Naive B cell (primary cell): ENCODE results near the gene CLIC3. TPM values are rescaled to one million over a fixed set of nuclear protein-coding genes. Genes with fewer than 3 reads are reported as not detected.
A peak's percentile ranks its signal among the peaks of the same experiment; 100 is the strongest.

Experiments
- ATAC-seq, 2 donors: fragments of 150-1000 bp; cut with Tn5 transposase; 2 replicates each; pipeline ENCODE4 v1.10.0; 2021; ENCODE audit warnings: low read depth in 2 of 2, mild to moderate bottlenecking in 2 of 2, moderate library complexity in 2 of 2
- DNase-seq: peaks from one replicate; pipeline ENCODE4 v3.0.0; 2022
- H3K27ac Mint-ChIP-seq, 6 donors: one replicate each; pipeline ENCODE4 v1.8.0; 2020 to 2022; ENCODE audit warnings: mild to moderate bottlenecking in 6 of 6, mixed read lengths in 6 of 6, moderate library complexity in 5 of 6, inconsistent platforms in 2 of 6
- H3K27me3 Mint-ChIP-seq, 3 donors: one replicate each; pipeline ENCODE4 v1.8.0; 2021 to 2022; ENCODE audit warnings: mixed read lengths in 3 of 3, mild to moderate bottlenecking in 1 of 3
- H3K36me3 Mint-ChIP-seq, 2 donors: one replicate each; pipeline ENCODE4 v1.8.0; 2020 to 2022; ENCODE audit warnings: mixed read lengths in 2 of 2, inconsistent platforms in 1 of 2, mild to moderate bottlenecking in 1 of 2
- H3K4me1 Mint-ChIP-seq, 3 donors: one replicate each; pipeline ENCODE4 v1.8.0; 2020 to 2022; ENCODE audit warnings: mixed read lengths in 3 of 3, inconsistent platforms in 1 of 3, mild to moderate bottlenecking in 1 of 3, moderate library complexity in 1 of 3
- H3K4me3 Mint-ChIP-seq, 8 donors: one replicate each; pipeline ENCODE4 v1.8.0; 2020 to 2022; ENCODE audit warnings: mild to moderate bottlenecking in 8 of 8, mixed read lengths in 8 of 8, moderate library complexity in 8 of 8, inconsistent platforms in 2 of 8
- H3K9me3 Mint-ChIP-seq, 7 donors: one replicate each; pipeline ENCODE4 v1.8.0; 2020 to 2022; ENCODE audit warnings: mixed read lengths in 7 of 7, mild to moderate bottlenecking in 5 of 7, inconsistent platforms in 2 of 7, moderate library complexity in 1 of 7
- polyA plus RNA-seq, 6 donors: library from polyadenylated mRNA; unstranded; fragments of 300-500 nt; fragmentation: Illumina TruSeq; gene quantifications; one replicate each; pipeline ENCODE4 v1.2.3, GENCODE V29; 2021; ENCODE audit warnings: low read depth in 6 of 6

The CLIC3 gene
- polyA plus RNA-seq, 6 donors from 2014 or later, result 0.82 to 2.7 (median 1.1) TPM; not detected in 1

GRCh38 chr9:136947028-136947891 lies 49.1 kb downstream of the CLIC3 start:
- ATAC-seq (no peak), DNase-seq (no peak)
- no peak overlapping the region for H3K27ac Mint-ChIP-seq
- H3K36me3 Mint-ChIP-seq, result no peaks in the 10 kb centered on the region
- peaks cover 8 to 20% (median 10%) of the 10 kb centered on the region in 3 donors for H3K4me1 Mint-ChIP-seq
- H3K27me3 Mint-ChIP-seq, result no peaks in the 10 kb centered on the region
- no peaks in the 10 kb centered on the region for H3K9me3 Mint-ChIP-seq
- H3K4me3 Mint-ChIP-seq, result peak overlapping the region in 2 of 8 donors; percentile 31 to 38

- Mint-ChIP-seq H3K4me1 (peaks cover 10 to 20% (median 12%) of the 10 kb centered on the region in 3 donors), H3K36me3 (no peaks in the 10 kb centered on the region), H3K9me3 (no peaks in the 10 kb centered on the region), H3K27ac (no peak overlapping the region), H3K4me3 (peak overlapping the region in 2 of 8 donors; percentile 6 to 53), H3K27me3 (no peaks in the 10 kb centered on the region)
- ATAC-seq (no peak), DNase-seq (no peak)
Measured at GRCh38 chr9:136946228-136947027, 49.9 kb downstream of the CLIC3 start.

DNA sequence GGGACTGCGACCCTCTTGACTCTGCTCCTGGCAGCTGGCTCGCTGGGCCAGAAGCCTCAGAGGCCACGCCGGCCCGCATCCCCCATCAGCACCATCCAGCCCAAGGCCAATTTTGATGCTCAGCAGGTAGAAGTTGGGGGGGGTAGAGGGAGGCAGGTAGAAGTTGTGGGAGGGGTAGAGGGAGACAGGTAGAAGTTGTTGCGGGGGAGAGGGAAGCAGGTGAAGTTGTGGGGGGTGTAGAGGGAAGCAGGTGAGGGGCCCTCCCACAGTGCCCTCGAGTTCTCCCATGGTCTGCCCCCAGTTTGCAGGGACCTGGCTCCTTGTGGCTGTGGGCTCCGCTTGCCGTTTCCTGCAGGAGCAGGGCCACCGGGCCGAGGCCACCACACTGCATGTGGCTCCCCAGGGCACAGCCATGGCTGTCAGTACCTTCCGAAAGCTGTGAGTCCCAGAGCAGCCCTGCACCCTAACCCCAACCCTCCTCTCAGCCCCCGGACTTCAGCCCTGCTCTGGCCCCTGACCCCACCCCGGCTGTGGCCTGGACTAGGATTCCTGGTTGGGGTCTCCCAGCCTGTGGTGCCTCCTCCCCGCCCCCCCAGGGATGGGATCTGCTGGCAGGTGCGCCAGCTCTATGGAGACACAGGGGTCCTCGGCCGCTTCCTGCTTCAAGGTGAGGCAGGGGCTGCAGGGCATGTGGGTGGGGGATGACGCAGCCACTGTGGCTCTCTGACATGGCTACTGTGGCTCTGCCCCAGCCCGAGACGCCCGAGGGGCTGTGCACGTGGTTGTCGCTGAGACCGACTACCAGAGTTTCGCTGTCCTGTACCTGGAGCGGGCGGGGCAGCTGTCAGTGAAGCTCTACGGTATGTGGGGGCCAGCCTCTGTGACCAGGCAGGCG lies 50.8 kb downstream of the CLIC3 start:
- H3K27ac Mint-ChIP-seq, result no peak overlapping the region
- peak overlapping the region in 3 of 8 donors; percentile 53 to 74 (median 73) for H3K4me3 Mint-ChIP-seq
- peaks cover 10 to 19% (median 12%) of the 10 kb centered on the region in 3 donors for H3K4me1 Mint-ChIP-seq
- H3K27me3 Mint-ChIP-seq, result no peaks in the 10 kb centered on the region
- H3K36me3 Mint-ChIP-seq, result no peaks in the 10 kb centered on the region
- no peak for DNase-seq
- no peak for ATAC-seq
- no peaks in the 10 kb centered on the region for H3K9me3 Mint-ChIP-seq

Other genes starting within 250 kb of the CLIC3 start
- gene LCN6, start 248.0 kb downstream of the CLIC3 start, polyA plus RNA-seq, result not detected
- 10 to 100 TPM in 2 of 6 donors, under 1 TPM in 3, not detected in 1; 0.39 to 69.1 (median 0.73) TPM for gene LCN8, start 238.3 kb downstream of the CLIC3 start, polyA plus RNA-seq
- gene LCN15, start 232.1 kb downstream of the CLIC3 start, polyA plus RNA-seq, result under 1 TPM in 1 of 6 donors, not detected in 5; 0.09 TPM
- 10 to 100 TPM; 29.3 to 47.7 (median 35.7) TPM for gene TMEM141, start 205.2 kb downstream of the CLIC3 start, polyA plus RNA-seq
- gene CCDC183, start 200.2 kb downstream of the CLIC3 start, polyA plus RNA-seq, result 1 to 10 TPM in 1 of 6 donors, under 1 TPM in 1, not detected in 4; 0.24 to 1.7 TPM
- gene RABL6, start 188.6 kb downstream of the CLIC3 start, polyA plus RNA-seq, result 10 to 100 TPM in 3 of 6 donors, 1 to 10 TPM in 3; 3.8 to 16.8 (median 9.7) TPM
- under 1 TPM in 1 of 6 donors, not detected in 5; 0.08 TPM for gene AJM1, start 154.1 kb downstream of the CLIC3 start, polyA plus RNA-seq
- gene PHPT1, start 147.2 kb downstream of the CLIC3 start, polyA plus RNA-seq, result 10 to 100 TPM; 48.0 to 67.7 (median 49.6) TPM
- not detected for gene MAMDC4, start 144.2 kb downstream of the CLIC3 start, polyA plus RNA-seq
- gene EDF1, start 130.3 kb downstream of the CLIC3 start, polyA plus RNA-seq, result 100 to 1,000 TPM; 267 to 324 (median 299) TPM
- 10 to 100 TPM; 13.2 to 29.9 (median 18.4) TPM for gene TRAF2, start 110.1 kb downstream of the CLIC3 start, polyA plus RNA-seq
- gene FBXW5, start 51.8 kb downstream of the CLIC3 start, polyA plus RNA-seq, result 100 to 1,000 TPM in 1 of 6 donors, 10 to 100 TPM in 5; 48.2 to 105 (median 55.1) TPM
- not detected for gene C8G, start 51.3 kb downstream of the CLIC3 start, polyA plus RNA-seq
- not detected for gene LCN12, start 44.3 kb downstream of the CLIC3 start, polyA plus RNA-seq
- gene PTGDS, start 19.1 kb downstream of the CLIC3 start, polyA plus RNA-seq, result 1 to 10 TPM in 1 of 6 donors, under 1 TPM in 1, not detected in 4; 0.41 to 1.4 TPM
- not detected for gene LCNL1, start 13.6 kb downstream of the CLIC3 start, polyA plus RNA-seq
- 10 to 100 TPM; 31.7 to 39.8 (median 35.6) TPM for gene PAXX, start 4.1 kb downstream of the CLIC3 start, polyA plus RNA-seq
- gene ABCA2, start 31.7 kb upstream of the CLIC3 start, polyA plus RNA-seq, result 1 to 10 TPM in 3 of 6 donors, under 1 TPM in 2, not detected in 1; 0.63 to 3.9 (median 1.3) TPM
- 1 to 10 TPM in 5 of 6 donors, under 1 TPM in 1; 0.93 to 7.4 (median 2.9) TPM for gene FUT7, start 35.5 kb upstream of the CLIC3 start, polyA plus RNA-seq
- gene NPDC1, start 49.6 kb upstream of the CLIC3 start, polyA plus RNA-seq, result under 1 TPM in 1 of 6 donors, not detected in 5; 0.68 TPM
- not detected for gene ENTPD2, start 57.5 kb upstream of the CLIC3 start, polyA plus RNA-seq
- under 1 TPM in 1 of 6 donors, not detected in 5; 0.05 TPM for gene SAPCD2, start 74.0 kb upstream of the CLIC3 start, polyA plus RNA-seq
- gene UAP1L1, start 80.9 kb upstream of the CLIC3 start, polyA plus RNA-seq, result 1 to 10 TPM; 1.7 to 6.1 (median 3.5) TPM
- 10 to 100 TPM; 19.6 to 30.4 (median 24.3) TPM for gene MAN1B1, start 90.4 kb upstream of the CLIC3 start, polyA plus RNA-seq
- gene DPP7, start 118.2 kb upstream of the CLIC3 start, polyA plus RNA-seq, result 100 to 1,000 TPM in 4 of 6 donors, 10 to 100 TPM in 2; 71.5 to 142 (median 102) TPM
- gene GRIN1, start 142.6 kb upstream of the CLIC3 start, polyA plus RNA-seq, result not detected
- not detected for gene LRRC26, start 173.5 kb upstream of the CLIC3 start, polyA plus RNA-seq
- not detected for gene TMEM210, start 175.5 kb upstream of the CLIC3 start, polyA plus RNA-seq
- 1 to 10 TPM; 6.1 to 9.3 (median 7.5) TPM for gene ANAPC2, start 192.0 kb upstream of the CLIC3 start, polyA plus RNA-seq
- 100 to 1,000 TPM; 112 to 145 (median 132) TPM for gene SSNA1, start 192.1 kb upstream of the CLIC3 start, polyA plus RNA-seq
- 1 to 10 TPM in 1 of 6 donors, under 1 TPM in 5; 0.21 to 1.1 (median 0.48) TPM for gene TPRN, start 204.2 kb upstream of the CLIC3 start, polyA plus RNA-seq
- 100 to 1,000 TPM; 119 to 191 (median 142) TPM for gene TMEM203, start 209.1 kb upstream of the CLIC3 start, polyA plus RNA-seq
- gene NDOR1, start 209.1 kb upstream of the CLIC3 start, polyA plus RNA-seq, result 1 to 10 TPM; 4.4 to 9.3 (median 5.2) TPM
- gene RNF208, start 225.7 kb upstream of the CLIC3 start, polyA plus RNA-seq, result under 1 TPM in 1 of 6 donors, not detected in 5; 0.30 TPM
- gene CYSRT1, start 228.6 kb upstream of the CLIC3 start, polyA plus RNA-seq, result not detected
- gene RNF224, start 230.9 kb upstream of the CLIC3 start, polyA plus RNA-seq, result not detected
- gene SLC34A3, start 234.3 kb upstream of the CLIC3 start, polyA plus RNA-seq, result not detected
- 10 to 100 TPM; 22.7 to 53.2 (median 40.2) TPM for gene TUBB4B, start 244.7 kb upstream of the CLIC3 start, polyA plus RNA-seq